Liver (tissue), 3 donors: ENCODE results near the gene HES5.

Source experiments
- ATF3 ChIP-seq: IDR thresholded peaks from 2 replicates; pipeline ENCODE4 v1.6.1; 2016; ENCODE audit warnings: antibody characterized with exemption
- CTCF ChIP-seq: fragments of 150-350 bp; IDR thresholded peaks from 2 replicates; pipeline ENCODE4 v1.5.1; 2017; ENCODE audit warnings: improper control_type of control experiment, low read depth, low read length; ENCODE audit not compliant: missing input control
- HNF4A ChIP-seq, 2 donors: conservative IDR thresholded peaks; 2 replicates each; pipeline ENCODE4 v1.6.1; 2016; ENCODE audit warnings: antibody characterized with exemption in 2 of 2, mild to moderate bottlenecking in 2 of 2
- JUND ChIP-seq, 2 donors: IDR thresholded peaks; 2 replicates each; pipeline ENCODE4 v1.6.1; 2016; ENCODE audit warnings: antibody characterized with exemption in 2 of 2
- NR2F2 ChIP-seq: IDR thresholded peaks from 2 replicates; pipeline ENCODE4 v1.6.1; 2016; ENCODE audit warnings: antibody characterized with exemption
- REST ChIP-seq: IDR thresholded peaks from 2 replicates; pipeline ENCODE4 v1.6.1; 2016; ENCODE audit warnings: antibody characterized with exemption, mild to moderate bottlenecking
- RXRA ChIP-seq, 2 donors: IDR thresholded peaks; 2 replicates each; pipeline ENCODE4 v1.6.1; 2017 to 2018; ENCODE audit warnings: antibody characterized with exemption in 2 of 2, mild to moderate bottlenecking in 1 of 2
- YY1 ChIP-seq: IDR thresholded peaks from 2 replicates; pipeline ENCODE4 v1.6.1; 2016; ENCODE audit warnings: antibody characterized with exemption, mild to moderate bottlenecking
- donor health status: healthy.
- donor health status: healthy.

- no peak for TF ChIP-seq CTCF
- no peak for TF ChIP-seq ATF3
- TF ChIP-seq YY1: no peak
- TF ChIP-seq REST: no peak
- TF ChIP-seq HNF4A (conservative IDR thresholded peaks at IDR 0.05): no peak
- TF ChIP-seq JUND (IDR thresholded peaks at IDR 0.05): no peak
- no peak for TF ChIP-seq NR2F2
- no peak for TF ChIP-seq RXRA (IDR thresholded peaks at IDR 0.05)
These were observed 44.0 kb downstream of the HES5 start for GRCh38 chr1:2486041-2486440.
